SU-DHL-6 (cell line): ENCODE results near the gene RALGPS1.

Experiments
- EZH2phosphoT487 ChIP-seq: fragments of 200-600 bp; sonication (generic), shearing (Covaris generic); conservative IDR thresholded peaks from 2 replicates; pipeline ENCODE4 v1.6.1; 2018; ENCODE audit warnings: mild to moderate bottlenecking, antibody characterized with exemption, low read length, moderate library complexity, mixed read lengths
- TF ChIP-seq, protein P1 (sequence below): fragments of 200-600 bp; sonication (generic); IDR thresholded peaks from one replicate; pipeline ENCODE4 v1.5.1; 2017; ENCODE audit warnings: antibody characterized with exemption, mild to moderate bottlenecking, low read length, moderate library complexity; ENCODE audit not compliant: insufficient read depth, poor library complexity, severe bottlenecking

DNA sequence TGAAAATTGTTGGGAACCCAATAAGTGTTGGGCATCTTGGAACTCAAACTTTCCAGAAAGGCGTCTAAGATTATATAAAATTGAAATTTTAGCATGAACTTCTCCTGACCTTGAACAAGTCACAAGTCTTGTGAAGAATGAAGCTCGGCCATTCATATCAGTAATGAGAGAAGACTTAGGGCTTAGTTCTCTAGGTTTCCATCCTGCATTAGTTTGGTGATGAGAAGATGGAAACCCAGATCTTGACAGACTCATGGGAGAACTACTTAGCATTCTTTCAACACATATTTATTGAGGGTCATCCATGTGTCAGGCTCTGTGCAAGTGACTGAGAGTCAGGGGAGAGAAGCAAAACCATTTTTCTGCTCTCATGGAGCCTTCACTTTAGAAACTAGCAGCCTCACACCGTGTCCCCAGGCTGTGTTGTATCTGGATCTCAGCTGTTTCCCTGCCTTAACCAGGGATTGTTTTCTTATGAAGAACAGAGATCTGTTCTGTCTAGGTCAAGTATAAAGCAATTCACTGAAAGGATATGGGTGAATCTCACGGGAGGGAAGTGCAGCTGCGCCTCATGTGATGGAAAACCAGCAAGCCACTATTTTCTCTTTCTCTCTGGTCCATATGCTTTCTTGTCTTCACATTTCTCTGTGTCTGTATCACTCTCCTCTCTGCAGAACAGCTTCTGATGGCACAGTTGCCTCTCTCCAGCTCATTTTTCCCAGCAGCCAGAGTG is 353.4 kb downstream of the RALGPS1 start:
- TF ChIP-seq, protein P1, sequence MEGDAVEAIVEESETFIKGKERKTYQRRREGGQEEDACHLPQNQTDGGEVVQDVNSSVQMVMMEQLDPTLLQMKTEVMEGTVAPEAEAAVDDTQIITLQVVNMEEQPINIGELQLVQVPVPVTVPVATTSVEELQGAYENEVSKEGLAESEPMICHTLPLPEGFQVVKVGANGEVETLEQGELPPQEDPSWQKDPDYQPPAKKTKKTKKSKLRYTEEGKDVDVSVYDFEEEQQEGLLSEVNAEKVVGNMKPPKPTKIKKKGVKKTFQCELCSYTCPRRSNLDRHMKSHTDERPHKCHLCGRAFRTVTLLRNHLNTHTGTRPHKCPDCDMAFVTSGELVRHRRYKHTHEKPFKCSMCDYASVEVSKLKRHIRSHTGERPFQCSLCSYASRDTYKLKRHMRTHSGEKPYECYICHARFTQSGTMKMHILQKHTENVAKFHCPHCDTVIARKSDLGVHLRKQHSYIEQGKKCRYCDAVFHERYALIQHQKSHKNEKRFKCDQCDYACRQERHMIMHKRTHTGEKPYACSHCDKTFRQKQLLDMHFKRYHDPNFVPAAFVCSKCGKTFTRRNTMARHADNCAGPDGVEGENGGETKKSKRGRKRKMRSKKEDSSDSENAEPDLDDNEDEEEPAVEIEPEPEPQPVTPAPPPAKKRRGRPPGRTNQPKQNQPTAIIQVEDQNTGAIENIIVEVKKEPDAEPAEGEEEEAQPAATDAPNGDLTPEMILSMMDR, result no peak
- no peak for TF ChIP-seq EZH2phosphoT487
